Esophagus muscularis mucosa (tissue), 4 donors: ENCODE data around the gene TNFAIP2. TPM values are rescaled to one million over a fixed set of nuclear protein-coding genes. Genes with fewer than 3 reads are reported as not detected.

ENCODE experiments used
- DNase-seq: peaks from one replicate; pipeline ENCODE4 v3.0.0-alpha.2; 2017; ENCODE audit errors: extremely low spot score
- H3K27ac ChIP-seq, 4 donors: fragments of 200-600 bp; sonication (generic); replicated peaks in 1 of 4; 1 replicate in 3 of 4; 2 replicates in 1 of 4; pipeline ENCODE4 v1.5.1; 2016 to 2019; ENCODE audit warnings: mild to moderate bottlenecking in 1 of 4
- H3K27me3 ChIP-seq, 4 donors: fragments of 200-600 bp; sonication (generic); one replicate each; pipeline versions ENCODE4 v1.5.1 to v1.6.0; 2016 to 2019
- H3K36me3 ChIP-seq, 4 donors: fragments of 200-600 bp; sonication (generic); one replicate each; pipeline ENCODE4 v1.5.1; 2016 to 2019
- H3K4me1 ChIP-seq, 4 donors: fragments of 200-600 bp; sonication (generic); one replicate each; pipeline ENCODE4 v1.5.1; 2016 to 2019
- H3K4me3 ChIP-seq, 4 donors: fragments of 200-600 bp; sonication (generic); 1 replicate in 2 of 4; 2 replicates in 2 of 4; pipeline ENCODE4 v1.5.1; 2016 to 2019; ENCODE audit warnings: mild to moderate bottlenecking in 4 of 4, moderate library complexity in 1 of 4
- H3K9me3 ChIP-seq, 4 donors: fragments of 200-600 bp; sonication (generic); 1 replicate in 3 of 4; 2 replicates in 1 of 4; pipeline ENCODE4 v1.5.1; 2016 to 2019
- CTCF ChIP-seq, 3 experiments: fragments of 200-600 bp in 2 of 3; fragments of 450-650 bp in 1 of 3; sonication (generic) in 2 of 3; IDR thresholded peaks; one replicate each; pipeline ENCODE4 v1.5.1; 2017 to 2019; ENCODE audit warnings: antibody characterized with exemption in 3 of 3, mild to moderate bottlenecking in 2 of 3, moderate library complexity in 1 of 3
- EP300 ChIP-seq: sonication (generic); formaldehyde crosslinking; IDR thresholded peaks from one replicate; pipeline ENCODE4 v1.6.1; 2017; ENCODE audit warnings: antibody characterized with exemption
- POLR2A ChIP-seq: fragments of 450-650 bp; IDR thresholded peaks from one replicate; pipeline ENCODE4 v1.6.1; 2017; ENCODE audit warnings: antibody characterized with exemption, moderate library complexity, mild to moderate bottlenecking, low read depth
- POLR2AphosphoS5 ChIP-seq, 2 donors: sonication (generic); formaldehyde crosslinking; IDR thresholded peaks; one replicate each; pipeline ENCODE4 v1.6.1; 2017; ENCODE audit warnings: antibody characterized with exemption in 2 of 2
- WGBS: methylation state at CpG from one replicate; pipeline ENCODE4 v1.1.5; 2018; 5-methylcytosine and 5-hydroxymethylcytosine counted together
- intact Hi-C: fragments of 100-400 bp; cut with DNase I; formaldehyde crosslinking; loops from one replicate; pipeline ENCODE4 v1.15.1; 2023
- total RNA-seq, 4 donors: library from RNA; depleted of rRNA; stranded (reverse); fragments of >200 nt; gene quantifications; one replicate each; pipeline versions ENCODE4 v1.1.0 to v1.2.1, GENCODE V29; 2016

Gene TNFAIP2
- total RNA-seq, 4 donors from 2014 or later = 29.0 to 104 (median 74.0) TPM

GRCh38 chr14:103078860-103079587 lies 44.2 kb upstream of the TNFAIP2 start:
- no peak for TF ChIP-seq CTCF (IDR thresholded peaks at IDR 0.05)
- TF ChIP-seq EP300 = no peak
- no peak for TF ChIP-seq POLR2AphosphoS5 (IDR thresholded peaks at IDR 0.05)
- TF ChIP-seq POLR2A = no peak
- Histone ChIP-seq H3K4me1 (peaks cover 18 to 29% (median 22%) of the 10 kb centered on the region in 4 donors), H3K27ac (no peak overlapping the region), H3K4me3 (no peak overlapping the region), H3K36me3 (no peaks in the 10 kb centered on the region), H3K9me3 (no peaks in the 10 kb centered on the region), H3K27me3 (peaks cover 0 to 46% (median 2%) of the 10 kb centered on the region in 4 donors)
- no peak for DNase-seq
- WGBS = 83% methylated on average over 6 of the region's 11 CpGs
- intact Hi-C loops = loop anchor here (10.0 kb wide), 1 partner anchor 216 kb away; no protein-coding TSS in a partner anchor

- Histone ChIP-seq H3K27me3 (peaks cover 0 to 75% (median 13%) of the 10 kb centered on the region in 4 donors), H3K36me3 (no peaks in the 10 kb centered on the region), H3K9me3 (no peaks in the 10 kb centered on the region), H3K27ac (no peak overlapping the region), H3K4me3 (no peak overlapping the region), H3K4me1 (peaks cover 0 to 10% (median 7%) of the 10 kb centered on the region in 4 donors)
- TF ChIP-seq EP300 (no peak), POLR2A (no peak), POLR2AphosphoS5 (IDR thresholded peaks at IDR 0.05) (no peak), CTCF (IDR thresholded peaks at IDR 0.05) (no peak)
- intact Hi-C loops = no loop called here
- DNase-seq = no peak
- WGBS = 99% methylated on average over 2 of the region's 2 CpGs
Measured at GRCh38 chr14:103081951-103082350, 41.3 kb upstream of the TNFAIP2 start.

- no peak within 1 kb of the TSS for H3K27ac ChIP-seq
- TF ChIP-seq POLR2A (no peak), CTCF (IDR thresholded peaks at IDR 0.05) (no peak), EP300 (no peak), POLR2AphosphoS5 (IDR thresholded peaks at IDR 0.05) (no peak)
- WGBS = 28% methylated on average over 25 of the region's 61 CpGs
- peaks cover 0 to 75% (median 13%) of the 10 kb centered on the region in 4 donors for H3K27me3 ChIP-seq
- DNase-seq = no peak
- peak within 1 kb of the TSS; percentile 8 to 40 (median 26) for H3K4me3 ChIP-seq
- H3K4me1 ChIP-seq = peaks cover 0 to 8% (median 7%) of the 10 kb centered on the region in 4 donors
- H3K36me3 ChIP-seq = no peaks in the 10 kb centered on the region
- intact Hi-C loops = no loop called here
- no peaks in the 10 kb centered on the region for H3K9me3 ChIP-seq
Measured at GRCh38 chr14:103084021-103084919, 39.0 kb upstream of the TNFAIP2 start, which contains the start of gene LBHD2. Gene LBHD2 (plus strand): TSS chr14:103084210. CDS start chr14:103086013, 1,803 bp downstream.

- H3K4me3 ChIP-seq = no peak overlapping the region
- peaks cover 0 to 8% (median 7%) of the 10 kb centered on the region in 4 donors for H3K4me1 ChIP-seq
- peaks cover 0 to 66% (median 13%) of the 10 kb centered on the region in 4 donors for H3K27me3 ChIP-seq
- no peak for TF ChIP-seq CTCF (IDR thresholded peaks at IDR 0.05)
- no peak for TF ChIP-seq POLR2A
- TF ChIP-seq POLR2AphosphoS5 (IDR thresholded peaks at IDR 0.05) = no peak
- TF ChIP-seq EP300 = no peak
- no peak overlapping the region for H3K27ac ChIP-seq
- no peak for DNase-seq
- 79% methylated on average over 14 of the region's 24 CpGs for WGBS
- intact Hi-C loops = no loop called here
- H3K9me3 ChIP-seq = no peaks in the 10 kb centered on the region
- no peaks in the 10 kb centered on the region for H3K36me3 ChIP-seq
Measured at GRCh38 chr14:103085106-103086091, 37.9 kb upstream of the TNFAIP2 start.
